ENCODE measurements around the gene NRTN. TPM values are rescaled to one million over a fixed set of nuclear protein-coding genes. Genes with fewer than 3 reads are reported as not detected.

NRTN gene
- polyA plus RNA-seq, 1 donor (not counting 4 experiments of a cell fraction or from before 2014, with no cell fraction given) = not detected

- Histone ChIP-seq H3K27me3 (ENCODE audit: control insufficient read depth, extremely low read depth, insufficient read depth, low read length) (peaks cover 24% of the 10 kb centered on the region), H3K36me3 (ENCODE audit: control insufficient read depth in 2 of 2, extremely low read depth in 1 of 2, insufficient read depth in 2 of 2, low read length in 2 of 2) (no peaks in the 10 kb centered on the region), H4K20me1 (ENCODE audit: control insufficient read depth, extremely low read depth, insufficient read depth, low read length) (peaks cover 2% of the 10 kb centered on the region), H3K79me2 (ENCODE audit: control insufficient read depth, insufficient read depth, low read length) (no peaks in the 10 kb centered on the region), H3K27ac (ENCODE audit: control insufficient read depth, insufficient read depth, low read length) (no peak overlapping the region), H3K4me3 (ENCODE audit: control insufficient read depth in 2 of 3, extremely low read depth in 1 of 3, insufficient read depth in 2 of 3, low read depth in 1 of 3, low read length in 3 of 3) (no peak overlapping the region), H3K9me1 (ENCODE audit: control insufficient read depth, extremely low read depth, insufficient read depth, low read length) (no peaks in the 10 kb centered on the region), H3K9ac (ENCODE audit: control insufficient read depth, extremely low read depth, insufficient read depth, low read length) (no peak overlapping the region), H3K9me3 (ENCODE audit: control insufficient read depth, low read depth, low read length) (no peaks in the 10 kb centered on the region), H3K4me2 (ENCODE audit: control insufficient read depth, extremely low read depth, insufficient read depth, low read depth, low read length) (no peak overlapping the region), H3K4me1 (ENCODE audit: control insufficient read depth, extremely low read depth, insufficient read depth, low read length) (no peaks in the 10 kb centered on the region), H2AFZ (ENCODE audit: control insufficient read depth, low read length) (no peak overlapping the region)
- dilution Hi-C loops (cut with MboI; ENCODE audit: extremely low pct_ligation_motif_present, low sequenced_read_pairs) = no loop called here
- no peak for FAIRE-seq
- no peak for DNase-seq (ENCODE audit: low read depth, low spot score)
- no peak for TF ChIP-seq EZH2 (IDR thresholded peaks at IDR 0.05; ENCODE audit: low read length)
- no peak for TF ChIP-seq CTCF (optimal IDR thresholded peaks at IDR 0.05 in 1 of 3, IDR thresholded peaks at IDR 0.05 in 1 of 3, conservative IDR thresholded peaks at IDR 0.05 in 1 of 3; ENCODE audit: extremely low read depth in 1 of 3, insufficient read depth in 2 of 3, low read length in 3 of 3)
Measured at GRCh38 chr19:5811117-5811516, 6.2 kb downstream of the NRTN start.

- H3K9me1 ChIP-seq (ENCODE audit: control insufficient read depth, extremely low read depth, insufficient read depth, low read length) = no peaks in the 10 kb centered on the region
- H3K27me3 ChIP-seq (ENCODE audit: control insufficient read depth, extremely low read depth, insufficient read depth, low read length) = peaks cover 16% of the 10 kb centered on the region
- no peak overlapping the region for H3K4me2 ChIP-seq (ENCODE audit: control insufficient read depth, extremely low read depth, insufficient read depth, low read depth, low read length)
- H3K9ac ChIP-seq (ENCODE audit: control insufficient read depth, extremely low read depth, insufficient read depth, low read length) = no peak overlapping the region
- dilution Hi-C loops (cut with MboI; ENCODE audit: extremely low pct_ligation_motif_present, low sequenced_read_pairs) = no loop called here
- no peak for DNase-seq (ENCODE audit: low read depth, low spot score)
- no peaks in the 10 kb centered on the region for H4K20me1 ChIP-seq (ENCODE audit: control insufficient read depth, extremely low read depth, insufficient read depth, low read length)
- no peaks in the 10 kb centered on the region for H3K79me2 ChIP-seq (ENCODE audit: control insufficient read depth, insufficient read depth, low read length)
- H3K9me3 ChIP-seq (ENCODE audit: control insufficient read depth, low read depth, low read length) = no peaks in the 10 kb centered on the region
- no peaks in the 10 kb centered on the region for H3K36me3 ChIP-seq (ENCODE audit: control insufficient read depth in 2 of 2, extremely low read depth in 1 of 2, insufficient read depth in 2 of 2, low read length in 2 of 2)
- no peak overlapping the region for H3K27ac ChIP-seq (ENCODE audit: control insufficient read depth, insufficient read depth, low read length)
- H3K4me3 ChIP-seq (ENCODE audit: control insufficient read depth in 2 of 3, extremely low read depth in 1 of 3, insufficient read depth in 2 of 3, low read depth in 1 of 3, low read length in 3 of 3) = no peak overlapping the region
- FAIRE-seq = no peak
- no peak overlapping the region for H2AFZ ChIP-seq (ENCODE audit: control insufficient read depth, low read length)
- H3K4me1 ChIP-seq (ENCODE audit: control insufficient read depth, extremely low read depth, insufficient read depth, low read length) = no peaks in the 10 kb centered on the region
- TF ChIP-seq CTCF (optimal IDR thresholded peaks at IDR 0.05 in 1 of 3, IDR thresholded peaks at IDR 0.05 in 1 of 3, conservative IDR thresholded peaks at IDR 0.05 in 1 of 3; ENCODE audit: extremely low read depth in 1 of 3, insufficient read depth in 2 of 3, low read length in 3 of 3) (no peak), EZH2 (IDR thresholded peaks at IDR 0.05; ENCODE audit: low read length) (no peak)
Measured at GRCh38 chr19:5814123-5814851, 9.4 kb downstream of the NRTN start.

Data from keratinocyte (primary cell).